MM.1S (cell line): Measurements from ENCODE around the gene MED27.

Experiments
- DNase-seq: peaks from one replicate; pipeline ENCODE4 v3.0.0-alpha.2; 2015
- H2AFZ ChIP-seq: fragments of 300-600 bp; sonication (generic); 2 replicates; pipeline ENCODE4 v1.6.0; 2016; ENCODE audit warnings: antibody characterized with exemption, low read length
- H3F3A ChIP-seq: fragments of 300-600 bp; sonication (generic); 2 replicates; pipeline ENCODE4 v1.6.1; 2016; ENCODE audit warnings: mild to moderate bottlenecking, antibody characterized with exemption, low read length, moderate library complexity, mixed read lengths; ENCODE audit not compliant: insufficient read depth
- H3K27ac ChIP-seq: fragments of 300-600 bp; sonication (generic); 2 replicates; pipeline ENCODE4 v1.5.1; 2016; ENCODE audit warnings: mild to moderate bottlenecking, low read length
- H3K27me3 ChIP-seq: fragments of 300-600 bp; sonication (generic); replicated peaks from 2 replicates; pipeline ENCODE4 v1.6.0; 2016; ENCODE audit warnings: low read length; ENCODE audit not compliant: insufficient read depth
- H3K36me3 ChIP-seq: fragments of 300-600 bp; sonication (generic); replicated peaks from 2 replicates; pipeline ENCODE4 v1.6.1; 2016; ENCODE audit warnings: mild to moderate bottlenecking, low read length, mixed read lengths; ENCODE audit not compliant: insufficient read depth
- H3K4me1 ChIP-seq: fragments of 300-600 bp; sonication (generic); 2 replicates; pipeline ENCODE4 v1.6.1; 2016; ENCODE audit warnings: low read length, mixed read lengths
- H3K4me2 ChIP-seq: fragments of 300-600 bp; sonication (generic); 2 replicates; pipeline ENCODE4 v1.6.0; 2016; ENCODE audit warnings: low read depth, low read length
- H3K4me3 ChIP-seq: fragments of 300-600 bp; sonication (generic); 2 replicates; pipeline ENCODE4 v1.5.1; 2016; ENCODE audit warnings: low read length, mixed read lengths
- H3K79me2 ChIP-seq: fragments of 300-600 bp; sonication (generic); 2 replicates; pipeline ENCODE4 v1.6.1; 2016; ENCODE audit warnings: mixed run types, low read length, mixed read lengths
- H3K9ac ChIP-seq: fragments of 300-600 bp; sonication (generic); 2 replicates; pipeline ENCODE4 v1.6.1; 2016; ENCODE audit warnings: low read length, mixed read lengths
- H3K9me2 ChIP-seq: fragments of 300-600 bp; sonication (generic); replicated peaks from 2 replicates; pipeline ENCODE4 v1.6.1; 2016; ENCODE audit warnings: mild to moderate bottlenecking, low read length, mixed read lengths; ENCODE audit not compliant: insufficient read depth
- H3K9me3 ChIP-seq: fragments of 300-600 bp; sonication (generic); replicated peaks from 2 replicates; pipeline ENCODE4 v1.6.1; 2016; ENCODE audit warnings: mild to moderate bottlenecking, low read length, mixed read lengths; ENCODE audit not compliant: insufficient read depth
- H4K20me1 ChIP-seq: fragments of 300-600 bp; sonication (generic); 2 replicates; pipeline ENCODE4 v1.6.1; 2016; ENCODE audit warnings: mild to moderate bottlenecking, low read length, moderate library complexity, mixed read lengths; ENCODE audit not compliant: insufficient read depth
- EZH2 ChIP-seq: fragments of 300-600 bp; sonication (generic); optimal IDR thresholded peaks from 2 replicates; pipeline ENCODE3; 2017; ENCODE audit warnings: low read depth, mild to moderate bottlenecking, antibody characterized with exemption, low read length, mixed read lengths
- EZH2phosphoT487 ChIP-seq: fragments of 300-600 bp; sonication (generic); IDR thresholded peaks from 2 replicates; pipeline ENCODE4 v1.6.1; 2018; ENCODE audit warnings: antibody characterized with exemption, low read length
- TF ChIP-seq, protein P1 (sequence below): fragments of 300-600 bp; sonication (generic); IDR thresholded peaks from 2 replicates; pipeline ENCODE4 v1.5.1; 2016; ENCODE audit warnings: antibody characterized with exemption, low read length, mixed read lengths

The MED27 gene

DNA sequence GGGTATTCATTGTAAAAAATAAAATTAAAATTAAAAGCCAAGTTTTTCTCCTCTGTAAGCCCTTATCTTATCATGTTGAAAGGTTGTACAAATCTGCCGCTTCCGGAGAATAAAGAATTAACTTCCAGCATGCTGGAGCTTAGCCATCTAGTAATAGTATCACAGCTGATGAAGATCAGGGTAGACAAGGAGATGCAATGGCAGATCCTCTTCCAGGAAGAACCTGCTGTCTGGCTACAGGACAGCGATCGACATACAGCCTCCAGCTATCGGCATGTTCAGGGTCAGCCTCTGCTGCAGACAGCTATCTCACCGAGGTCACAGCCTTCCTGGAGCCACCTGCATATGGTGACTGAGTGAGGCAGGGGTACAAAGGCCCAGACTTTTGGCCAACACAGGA is 82.6 kb downstream of the MED27 start:
- no peaks in the 10 kb centered on the region for H3K36me3 ChIP-seq
- no peaks in the 10 kb centered on the region for H3K79me2 ChIP-seq
- no peak overlapping the region for H3K9ac ChIP-seq
- no peak overlapping the region for H2AFZ ChIP-seq
- H4K20me1 ChIP-seq = no peaks in the 10 kb centered on the region
- no peak overlapping the region for H3K4me3 ChIP-seq
- no peak overlapping the region for H3K27ac ChIP-seq
- H3K9me2 ChIP-seq = no peaks in the 10 kb centered on the region
- DNase-seq = no peak
- no peak overlapping the region for H3K4me2 ChIP-seq
- H3K4me1 ChIP-seq = no peaks in the 10 kb centered on the region
- H3K27me3 ChIP-seq = no peaks in the 10 kb centered on the region
- no peaks in the 10 kb centered on the region for H3K9me3 ChIP-seq
- no peaks in the 10 kb centered on the region for H3F3A ChIP-seq
- no peak for TF ChIP-seq EZH2phosphoT487
- TF ChIP-seq, protein P1, sequence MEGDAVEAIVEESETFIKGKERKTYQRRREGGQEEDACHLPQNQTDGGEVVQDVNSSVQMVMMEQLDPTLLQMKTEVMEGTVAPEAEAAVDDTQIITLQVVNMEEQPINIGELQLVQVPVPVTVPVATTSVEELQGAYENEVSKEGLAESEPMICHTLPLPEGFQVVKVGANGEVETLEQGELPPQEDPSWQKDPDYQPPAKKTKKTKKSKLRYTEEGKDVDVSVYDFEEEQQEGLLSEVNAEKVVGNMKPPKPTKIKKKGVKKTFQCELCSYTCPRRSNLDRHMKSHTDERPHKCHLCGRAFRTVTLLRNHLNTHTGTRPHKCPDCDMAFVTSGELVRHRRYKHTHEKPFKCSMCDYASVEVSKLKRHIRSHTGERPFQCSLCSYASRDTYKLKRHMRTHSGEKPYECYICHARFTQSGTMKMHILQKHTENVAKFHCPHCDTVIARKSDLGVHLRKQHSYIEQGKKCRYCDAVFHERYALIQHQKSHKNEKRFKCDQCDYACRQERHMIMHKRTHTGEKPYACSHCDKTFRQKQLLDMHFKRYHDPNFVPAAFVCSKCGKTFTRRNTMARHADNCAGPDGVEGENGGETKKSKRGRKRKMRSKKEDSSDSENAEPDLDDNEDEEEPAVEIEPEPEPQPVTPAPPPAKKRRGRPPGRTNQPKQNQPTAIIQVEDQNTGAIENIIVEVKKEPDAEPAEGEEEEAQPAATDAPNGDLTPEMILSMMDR = no peak
- no peak for TF ChIP-seq EZH2

DNA sequence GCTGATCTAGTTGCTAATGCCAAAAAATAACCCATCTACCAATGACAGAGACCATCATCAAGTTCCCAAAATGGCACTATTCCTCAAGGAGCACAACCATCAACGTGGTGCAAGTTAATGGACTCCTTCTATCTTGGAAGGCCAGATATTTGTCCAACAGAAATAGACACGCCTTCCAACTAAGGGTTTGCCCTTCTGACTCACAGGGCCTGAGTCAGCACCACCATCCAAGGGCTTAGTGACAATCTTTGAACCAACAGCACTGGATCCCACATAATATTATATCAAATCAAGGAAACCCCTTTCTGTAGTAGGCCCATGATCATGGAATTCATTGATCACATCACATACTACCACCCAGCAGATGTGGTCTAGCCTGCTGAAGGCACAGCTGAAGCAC is 84.3 kb downstream of the MED27 start:
- Histone ChIP-seq H3K27me3 (no peaks in the 10 kb centered on the region), H2AFZ (no peak overlapping the region), H3K9me2 (no peaks in the 10 kb centered on the region), H4K20me1 (no peaks in the 10 kb centered on the region), H3K9me3 (no peaks in the 10 kb centered on the region), H3K79me2 (no peaks in the 10 kb centered on the region), H3K4me3 (no peak overlapping the region), H3K9ac (no peak overlapping the region), H3F3A (no peaks in the 10 kb centered on the region), H3K4me2 (no peak overlapping the region), H3K4me1 (no peaks in the 10 kb centered on the region), H3K36me3 (no peaks in the 10 kb centered on the region), H3K27ac (no peak overlapping the region)
- TF ChIP-seq, protein P1 = no peak
- TF ChIP-seq EZH2phosphoT487 (no peak), EZH2 (no peak)
- DNase-seq = no peak

DNA sequence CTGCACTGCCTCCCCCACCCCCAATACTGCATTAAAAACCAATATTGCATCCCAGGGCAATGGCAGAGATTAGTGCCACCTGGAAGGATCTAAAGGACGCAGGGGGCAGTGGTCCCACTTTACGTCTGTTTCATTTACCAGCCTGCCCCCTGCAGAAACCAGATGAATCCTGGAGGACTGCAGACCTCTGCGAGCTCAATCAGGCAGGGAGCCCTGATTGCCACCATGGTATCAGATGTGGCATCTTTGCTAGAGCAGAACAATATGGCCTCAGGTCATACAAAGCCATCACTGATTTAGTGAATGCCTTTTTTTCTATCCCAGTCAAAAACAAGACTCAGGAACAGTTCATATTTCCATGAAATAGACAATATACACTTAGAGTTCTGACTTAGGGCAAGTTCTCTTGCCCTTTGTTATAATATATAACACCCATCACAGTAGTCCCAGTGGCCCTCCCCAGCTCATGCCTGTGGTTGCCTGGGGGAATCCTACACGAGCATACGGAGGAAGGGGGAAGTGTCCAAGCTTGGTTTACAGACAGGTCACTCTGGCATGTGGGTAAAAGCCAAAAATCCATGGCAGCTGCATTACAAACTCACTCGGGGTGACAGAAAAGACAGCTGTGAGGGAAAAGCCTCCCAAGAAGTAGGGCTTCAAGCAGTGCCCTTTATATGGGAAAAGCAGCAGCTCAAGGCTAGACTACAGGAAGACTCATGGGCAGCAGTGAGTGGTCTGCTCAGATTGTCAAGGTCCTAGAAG is 85.1 kb downstream of the MED27 start:
- Histone ChIP-seq H3K27me3 (no peaks in the 10 kb centered on the region), H4K20me1 (no peaks in the 10 kb centered on the region), H3K4me1 (no peaks in the 10 kb centered on the region), H2AFZ (no peak overlapping the region), H3K27ac (no peak overlapping the region), H3F3A (no peaks in the 10 kb centered on the region), H3K9me3 (no peaks in the 10 kb centered on the region), H3K4me3 (no peak overlapping the region), H3K79me2 (no peaks in the 10 kb centered on the region), H3K9ac (no peak overlapping the region), H3K9me2 (no peaks in the 10 kb centered on the region), H3K4me2 (no peak overlapping the region), H3K36me3 (no peaks in the 10 kb centered on the region)
- TF ChIP-seq, protein P1 = no peak
- TF ChIP-seq EZH2 (no peak), EZH2phosphoT487 (no peak)
- DNase-seq = no peak
